ENCODE data around the gene MINDY4.

DNA sequence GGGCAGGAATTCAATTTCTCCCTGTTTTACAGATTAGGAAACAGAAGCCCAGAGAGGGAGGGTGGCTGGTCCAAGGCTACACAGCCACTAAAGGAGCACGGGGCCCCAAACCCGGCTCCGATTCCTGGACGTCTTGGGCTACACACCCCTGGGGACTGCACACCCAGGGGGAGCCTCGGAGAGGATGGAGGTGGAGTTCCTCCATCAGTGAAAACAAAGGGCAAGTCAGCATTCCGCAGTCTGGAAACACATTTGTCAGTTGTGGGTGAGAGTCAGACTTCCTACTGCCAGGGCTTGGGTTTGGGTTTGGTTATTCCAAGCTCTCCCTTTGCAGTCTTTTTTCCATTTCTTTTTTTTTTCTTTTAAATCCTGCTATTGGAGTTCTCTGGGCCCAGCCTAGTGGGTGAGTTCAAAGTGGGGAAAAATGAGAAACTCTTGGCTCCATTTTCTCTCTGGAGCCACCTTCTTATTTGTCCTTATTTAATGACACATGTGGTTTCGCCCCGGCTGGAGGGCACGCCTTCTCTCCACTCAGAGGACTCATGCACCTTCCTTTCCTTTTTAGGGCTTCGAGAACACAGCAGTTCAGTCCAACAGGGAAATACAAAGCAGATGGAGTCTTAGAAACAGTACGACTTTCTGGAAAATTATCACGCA is 80.6 kb downstream of the MINDY4 start:
- TF ChIP-seq YY1 (IDR thresholded peaks at IDR 0.05; ENCODE audit: insufficient read depth, insufficient read length) = no peak
- TF ChIP-seq ZNF274 (IDR thresholded peaks at IDR 0.05; ENCODE audit: low read depth, low read length) = no peak

Data from NT2/D1 (cell line).